NCI-H748 (cell line): ENCODE data around the gene NCEH1.

Experiments used
- DNase-seq: peaks from one replicate; lab custom pipeline; 2025; ENCODE audit not compliant: unreplicated experiment; lab: John Stamatoyannopoulos, UW

The NCEH1 gene

GRCh38 chr3:172591125-172591605 is 119.7 kb downstream of the NCEH1 start:
- DNase-seq = no peak

- no peak for DNase-seq
These were observed 124.4 kb downstream of the NCEH1 start for GRCh38 chr3:172586436-172586835.

GRCh38 chr3:172585954-172586353 is 124.9 kb downstream of the NCEH1 start:
- DNase-seq = no peak

DNA sequence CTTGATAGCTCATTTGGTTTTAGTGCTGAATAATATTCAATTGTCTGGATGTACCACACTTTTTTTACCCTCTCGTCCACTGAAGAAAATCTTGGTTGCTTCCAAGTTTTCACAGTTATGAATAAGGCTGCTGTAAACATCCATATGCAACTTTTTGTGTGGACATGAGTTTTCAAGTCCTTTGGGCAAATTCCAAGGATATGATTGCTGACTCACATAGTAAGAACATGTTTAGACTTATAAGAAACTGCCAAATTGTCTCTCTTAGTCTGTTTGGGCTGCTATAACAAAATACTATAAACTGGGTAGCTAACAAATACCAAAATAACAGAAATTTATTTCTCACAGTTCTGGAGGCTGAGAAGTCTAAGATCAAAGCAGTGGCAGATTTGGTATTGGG is 128.2 kb downstream of the NCEH1 start:
- no peak for DNase-seq

- DNase-seq = no peak
These were observed 129.1 kb downstream of the NCEH1 start for GRCh38 chr3:172581757-172582166.

DNA sequence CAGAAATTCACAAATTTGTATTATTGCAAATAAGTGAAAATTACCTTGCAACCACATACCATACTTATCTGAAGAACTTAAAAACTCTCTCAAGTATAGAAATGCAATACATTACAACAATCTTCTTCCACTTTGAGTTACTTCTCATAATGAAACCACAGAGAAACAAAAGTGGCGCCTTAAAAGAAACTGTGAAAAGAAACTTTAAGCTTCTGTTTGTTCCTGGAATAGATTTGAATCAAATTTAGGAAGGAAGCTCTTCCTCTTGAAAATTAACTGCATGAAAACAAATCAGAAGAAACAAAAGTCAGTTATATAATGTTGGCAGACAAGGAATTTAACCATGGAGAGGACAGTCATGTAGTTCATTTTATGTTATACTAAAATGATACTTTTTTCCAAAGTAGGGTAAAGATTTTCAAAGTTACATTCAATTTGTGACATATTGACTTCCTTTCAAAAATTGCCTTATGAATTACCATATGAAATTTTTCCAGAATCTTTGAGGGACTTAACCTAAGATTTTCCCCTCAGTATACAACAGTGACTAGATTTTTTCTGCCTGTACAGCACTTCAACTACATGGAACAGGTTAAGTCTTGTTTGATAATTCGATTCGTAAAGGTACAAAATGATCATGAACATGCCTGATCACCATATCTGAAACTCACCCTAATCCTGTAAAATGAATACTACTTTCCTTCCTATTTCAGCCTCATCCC is 130.0 kb downstream of the NCEH1 start:
- DNase-seq = no peak
